ENCODE measurements around the gene SCN1A. TPM values are rescaled to one million over a fixed set of nuclear protein-coding genes. Genes with fewer than 3 reads are reported as not detected.

The SCN1A gene
- total RNA-seq, 6 donors from 2014 or later: 11.5 to 42.2 (median 17.6) TPM

GRCh38 chr2:166088634-166089033 is 39.2 kb downstream of the SCN1A start:
- Histone ChIP-seq H3K36me3 (no peaks in the 10 kb centered on the region), H3K4me3 (no peak overlapping the region), H3K27ac (no peak overlapping the region), H3K9me3 (no peaks in the 10 kb centered on the region), H3K4me1 (peaks cover 0 to 8% (median 2%) of the 10 kb centered on the region in 4 donors), H3K27me3 (no peaks in the 10 kb centered on the region)
- DNase-seq: no peak
- WGBS, 2 donors: 75 to 87% methylated on average over 3 of the region's 3 CpGs
- TF ChIP-seq CTCF (IDR thresholded peaks at IDR 0.05): no peak
- TF ChIP-seq POLR2A (IDR thresholded peaks at IDR 0.05): no peak
- no peak for TF ChIP-seq EP300 (IDR thresholded peaks at IDR 0.05)
- TF ChIP-seq POLR2AphosphoS5 (IDR thresholded peaks at IDR 0.05): no peak
- no peak for ATAC-seq (ENCODE audit: low FRiP score in 2 of 2)

- no peaks in the 10 kb centered on the region for H3K4me1 ChIP-seq
- TF ChIP-seq POLR2A (IDR thresholded peaks at IDR 0.05): no peak
- TF ChIP-seq POLR2AphosphoS5 (IDR thresholded peaks at IDR 0.05): no peak
- TF ChIP-seq EP300 (IDR thresholded peaks at IDR 0.05): no peak
- no peak for TF ChIP-seq CTCF (IDR thresholded peaks at IDR 0.05)
- H3K27ac ChIP-seq: no peak overlapping the region
- H3K4me3 ChIP-seq: no peak overlapping the region
- ATAC-seq (ENCODE audit: low FRiP score in 2 of 2): no peak
- H3K27me3 ChIP-seq: no peaks in the 10 kb centered on the region
- DNase-seq: no peak
- no peaks in the 10 kb centered on the region for H3K9me3 ChIP-seq
- no peaks in the 10 kb centered on the region for H3K36me3 ChIP-seq
These were observed 43.5 kb downstream of the SCN1A start for GRCh38 chr2:166084301-166084700.

- Histone ChIP-seq H3K4me1 (no peaks in the 10 kb centered on the region), H3K36me3 (no peaks in the 10 kb centered on the region), H3K4me3 (no peak overlapping the region), H3K9me3 (no peaks in the 10 kb centered on the region), H3K27me3 (no peaks in the 10 kb centered on the region), H3K27ac (no peak overlapping the region)
- DNase-seq: no peak
- WGBS, 2 donors: 47 to 56% methylated on average over 2 of the region's 2 CpGs
- TF ChIP-seq EP300 (IDR thresholded peaks at IDR 0.05) (no peak), CTCF (IDR thresholded peaks at IDR 0.05) (no peak), POLR2AphosphoS5 (IDR thresholded peaks at IDR 0.05) (no peak), POLR2A (IDR thresholded peaks at IDR 0.05) (no peak)
- ATAC-seq (ENCODE audit: low FRiP score in 2 of 2): no peak
These were observed 45.1 kb downstream of the SCN1A start for GRCh38 chr2:166082736-166083135.

GRCh38 chr2:166081852-166082251 is 46.0 kb downstream of the SCN1A start:
- ATAC-seq (ENCODE audit: low FRiP score in 2 of 2): no peak
- H3K9me3 ChIP-seq: no peaks in the 10 kb centered on the region
- TF ChIP-seq POLR2A (IDR thresholded peaks at IDR 0.05) (no peak), CTCF (IDR thresholded peaks at IDR 0.05) (no peak), POLR2AphosphoS5 (IDR thresholded peaks at IDR 0.05) (no peak), EP300 (IDR thresholded peaks at IDR 0.05) (no peak)
- no peak for DNase-seq
- no peaks in the 10 kb centered on the region for H3K4me1 ChIP-seq
- no peak overlapping the region for H3K27ac ChIP-seq
- no peak overlapping the region for H3K4me3 ChIP-seq
- no peaks in the 10 kb centered on the region for H3K36me3 ChIP-seq
- no peaks in the 10 kb centered on the region for H3K27me3 ChIP-seq

GRCh38 chr2:166081131-166081632 is 46.6 kb downstream of the SCN1A start:
- WGBS, 2 donors: 72 to 76% methylated on average over 4 of the region's 4 CpGs
- TF ChIP-seq CTCF (IDR thresholded peaks at IDR 0.05) (no peak), POLR2AphosphoS5 (IDR thresholded peaks at IDR 0.05) (no peak), EP300 (IDR thresholded peaks at IDR 0.05) (no peak), POLR2A (IDR thresholded peaks at IDR 0.05) (no peak)

More at GRCh38 chr2:166081131-166081632, 46.6 kb downstream of the SCN1A start:
- no peaks in the 10 kb centered on the region for H3K27me3 ChIP-seq
- no peak for DNase-seq
- no peak for ATAC-seq (ENCODE audit: low FRiP score in 2 of 2)
- no peak overlapping the region for H3K27ac ChIP-seq
- no peak overlapping the region for H3K4me3 ChIP-seq
- no peaks in the 10 kb centered on the region for H3K4me1 ChIP-seq
- no peaks in the 10 kb centered on the region for H3K9me3 ChIP-seq
- H3K36me3 ChIP-seq: no peaks in the 10 kb centered on the region

Measured in upper lobe of left lung (tissue), 6 donors.